Spleen (tissue), 7 donors: Measurements from ENCODE around the gene GSG1L2.

Experiments used
- POLR2A ChIP-seq, 3 donors: fragments of 450-650 bp; IDR thresholded peaks; one replicate each; pipeline ENCODE4 v1.5.1; 2017; ENCODE audit warnings: antibody characterized with exemption in 3 of 3, mild to moderate bottlenecking in 1 of 3
- POLR2AphosphoS5 ChIP-seq, 3 donors: sonication (generic); formaldehyde crosslinking; IDR thresholded peaks; one replicate each; pipeline ENCODE4 v1.5.1; 2017; ENCODE audit warnings: antibody characterized with exemption in 3 of 3
- TF ChIP-seq, protein P1 (sequence below), 11 experiments: fragments of 200-600 bp in 7 of 11; fragments of 450-650 bp in 4 of 11; sonication (generic) in 4 of 11; IDR thresholded peaks in 8 of 11; conservative IDR thresholded peaks in 3 of 11; 1 replicate in 7 of 11; 2 replicates in 4 of 11; pipeline versions ENCODE4 v1.4.0 to v1.8.0; 2016 to 2021; ENCODE audit warnings: antibody characterized with exemption in 11 of 11, inconsistent platforms in 4 of 11, mild to moderate bottlenecking in 1 of 11
- donor health status: DM: no; HTN: no; CAD: no; lungs with moderate emphysema.
- donor health status: DM: no; HTN: no; CAD: no.
- donor health status: DM: no; HTN: no; CAD: no.

GRCh38 chr17:9829343-9829742 is 7.5 kb upstream of the GSG1L2 start:
- TF ChIP-seq, protein P1, sequence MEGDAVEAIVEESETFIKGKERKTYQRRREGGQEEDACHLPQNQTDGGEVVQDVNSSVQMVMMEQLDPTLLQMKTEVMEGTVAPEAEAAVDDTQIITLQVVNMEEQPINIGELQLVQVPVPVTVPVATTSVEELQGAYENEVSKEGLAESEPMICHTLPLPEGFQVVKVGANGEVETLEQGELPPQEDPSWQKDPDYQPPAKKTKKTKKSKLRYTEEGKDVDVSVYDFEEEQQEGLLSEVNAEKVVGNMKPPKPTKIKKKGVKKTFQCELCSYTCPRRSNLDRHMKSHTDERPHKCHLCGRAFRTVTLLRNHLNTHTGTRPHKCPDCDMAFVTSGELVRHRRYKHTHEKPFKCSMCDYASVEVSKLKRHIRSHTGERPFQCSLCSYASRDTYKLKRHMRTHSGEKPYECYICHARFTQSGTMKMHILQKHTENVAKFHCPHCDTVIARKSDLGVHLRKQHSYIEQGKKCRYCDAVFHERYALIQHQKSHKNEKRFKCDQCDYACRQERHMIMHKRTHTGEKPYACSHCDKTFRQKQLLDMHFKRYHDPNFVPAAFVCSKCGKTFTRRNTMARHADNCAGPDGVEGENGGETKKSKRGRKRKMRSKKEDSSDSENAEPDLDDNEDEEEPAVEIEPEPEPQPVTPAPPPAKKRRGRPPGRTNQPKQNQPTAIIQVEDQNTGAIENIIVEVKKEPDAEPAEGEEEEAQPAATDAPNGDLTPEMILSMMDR (IDR thresholded peaks at IDR 0.05 in 8 of 11, conservative IDR thresholded peaks at IDR 0.05 in 3 of 11) = no peak
- no peak for TF ChIP-seq POLR2A (IDR thresholded peaks at IDR 0.05)
- TF ChIP-seq POLR2AphosphoS5 (IDR thresholded peaks at IDR 0.05) = no peak
